OCI-LY3 (cell line): ENCODE results near the gene ADORA1.

ENCODE experiments used
- H2AFZ ChIP-seq: fragments of 200-600, 300-600 bp; shearing (Covaris generic); 2 replicates; pipeline ENCODE4 v1.6.0; 2014; ENCODE audit warnings: antibody characterized with exemption, low read depth, low read length
- H3K27ac ChIP-seq: fragments of 200-600, 300-600 bp; sonication (generic); 2 replicates; pipeline ENCODE4 v1.5.1; 2014; ENCODE audit warnings: mild to moderate bottlenecking, low read length, moderate library complexity, mixed read lengths
- H3K27me3 ChIP-seq: fragments of 200-600, 300-600 bp; sonication (generic); 2 replicates; pipeline ENCODE4 v1.6.1; 2014; ENCODE audit warnings: low read depth, low read length, mixed read lengths
- H3K36me3 ChIP-seq: fragments of 200-600, 300-600 bp; sonication (generic); replicated peaks from 2 replicates; pipeline ENCODE3; 2014; ENCODE audit warnings: low read depth, low read length, mixed read lengths
- H3K4me1 ChIP-seq: fragments of 300-600, 200-600 bp; sonication (generic); 2 replicates; pipeline ENCODE4 v1.6.1; 2014; ENCODE audit warnings: low read length, mixed read lengths
- H3K4me2 ChIP-seq: fragments of 200-600, 300-600 bp; sonication (generic); 2 replicates; pipeline ENCODE4 v1.6.1; 2014; ENCODE audit warnings: low read length, mixed read lengths
- H3K4me3 ChIP-seq: fragments of 300-600, 200-600 bp; sonication (generic); 2 replicates; pipeline ENCODE4 v1.5.1; 2014; ENCODE audit warnings: antibody characterized with exemption, mild to moderate bottlenecking, low read length, moderate library complexity
- H3K79me2 ChIP-seq: fragments of 300-600, 200-600 bp; shearing (Covaris generic); 2 replicates; pipeline ENCODE4 v1.6.1; 2014; ENCODE audit warnings: mild to moderate bottlenecking, low read length, mixed read lengths
- H3K9ac ChIP-seq: fragments of 300-600, 200-600 bp; shearing (Covaris generic); 2 replicates; pipeline ENCODE4 v1.6.0; 2014; ENCODE audit warnings: mild to moderate bottlenecking, low read length, moderate library complexity
- H3K9me3 ChIP-seq: fragments of 200-600, 300-600 bp; shearing (Covaris generic); 2 replicates; pipeline ENCODE4 v1.6.1; 2014; ENCODE audit warnings: low read length, mixed read lengths; ENCODE audit not compliant: insufficient read depth
- H4K20me1 ChIP-seq: fragments of 200-600, 300-600 bp; sonication (generic); 2 replicates; pipeline ENCODE4 v1.6.1; 2016; ENCODE audit warnings: low read length, mixed read lengths; ENCODE audit not compliant: insufficient read depth
- EZH2phosphoT487 ChIP-seq: fragments of 200-600 bp; shearing (Covaris generic); IDR thresholded peaks from 2 replicates; pipeline ENCODE4 v1.6.1; 2018; ENCODE audit warnings: antibody characterized with exemption, mixed run types, low read depth
- TF ChIP-seq, protein P1 (sequence below): fragments of 200-600, 300-600 bp; sonication (generic); IDR thresholded peaks from 2 replicates; pipeline ENCODE4 v1.5.1; 2014; ENCODE audit warnings: antibody characterized with exemption, low read length, low read depth

Gene ADORA1

DNA sequence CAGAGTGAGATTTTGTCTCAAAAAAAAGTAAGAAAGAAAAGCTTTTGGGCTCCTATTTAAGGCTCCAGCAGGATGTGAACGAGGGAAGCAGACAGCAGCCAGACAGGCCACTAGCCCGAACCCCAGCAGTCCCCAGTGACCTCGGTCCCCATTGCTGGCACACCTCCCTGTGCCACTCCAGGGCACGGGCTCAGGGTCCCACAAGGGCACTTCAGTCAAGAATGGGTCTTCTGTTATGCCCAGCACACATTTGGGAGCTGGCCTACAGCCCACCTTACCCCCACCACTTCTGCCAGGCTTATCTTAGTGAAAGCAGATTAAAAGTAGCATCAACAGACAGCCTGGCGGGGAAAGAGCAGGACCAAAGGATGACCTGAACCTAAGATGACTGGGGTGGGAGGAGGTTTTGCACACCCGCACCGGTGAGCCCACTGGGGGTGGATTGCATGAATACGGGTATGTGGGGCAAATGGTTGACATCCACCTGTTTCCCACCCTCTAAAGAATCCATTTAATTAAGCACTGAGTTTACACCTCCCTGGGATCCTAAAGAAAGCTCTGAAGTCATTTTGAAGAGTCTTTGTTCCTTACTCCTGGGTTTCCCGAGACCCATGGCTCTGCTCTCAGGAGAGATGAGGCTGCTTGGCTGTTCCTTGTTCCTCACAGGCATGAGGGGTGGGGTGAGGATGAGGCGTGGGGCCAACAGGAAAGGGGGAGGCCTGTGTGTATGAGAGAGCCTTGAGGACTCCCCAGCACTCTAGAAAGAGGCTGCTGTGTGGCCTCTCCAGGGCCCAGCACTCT lies 54.3 kb downstream of the ADORA1 start:
- Histone ChIP-seq H3K9me3 (no peaks in the 10 kb centered on the region), H4K20me1 (no peaks in the 10 kb centered on the region), H3K4me1 (peaks cover 27% of the 10 kb centered on the region), H3K4me2 (no peak overlapping the region), H3K27me3 (peaks cover 50% of the 10 kb centered on the region), H3K27ac (no peak overlapping the region), H2AFZ (no peak overlapping the region), H3K9ac (no peak overlapping the region), H3K36me3 (no peaks in the 10 kb centered on the region), H3K4me3 (no peak overlapping the region), H3K79me2 (no peaks in the 10 kb centered on the region)
- TF ChIP-seq EZH2phosphoT487: no peak
- TF ChIP-seq, protein P1, sequence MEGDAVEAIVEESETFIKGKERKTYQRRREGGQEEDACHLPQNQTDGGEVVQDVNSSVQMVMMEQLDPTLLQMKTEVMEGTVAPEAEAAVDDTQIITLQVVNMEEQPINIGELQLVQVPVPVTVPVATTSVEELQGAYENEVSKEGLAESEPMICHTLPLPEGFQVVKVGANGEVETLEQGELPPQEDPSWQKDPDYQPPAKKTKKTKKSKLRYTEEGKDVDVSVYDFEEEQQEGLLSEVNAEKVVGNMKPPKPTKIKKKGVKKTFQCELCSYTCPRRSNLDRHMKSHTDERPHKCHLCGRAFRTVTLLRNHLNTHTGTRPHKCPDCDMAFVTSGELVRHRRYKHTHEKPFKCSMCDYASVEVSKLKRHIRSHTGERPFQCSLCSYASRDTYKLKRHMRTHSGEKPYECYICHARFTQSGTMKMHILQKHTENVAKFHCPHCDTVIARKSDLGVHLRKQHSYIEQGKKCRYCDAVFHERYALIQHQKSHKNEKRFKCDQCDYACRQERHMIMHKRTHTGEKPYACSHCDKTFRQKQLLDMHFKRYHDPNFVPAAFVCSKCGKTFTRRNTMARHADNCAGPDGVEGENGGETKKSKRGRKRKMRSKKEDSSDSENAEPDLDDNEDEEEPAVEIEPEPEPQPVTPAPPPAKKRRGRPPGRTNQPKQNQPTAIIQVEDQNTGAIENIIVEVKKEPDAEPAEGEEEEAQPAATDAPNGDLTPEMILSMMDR: no peak

DNA sequence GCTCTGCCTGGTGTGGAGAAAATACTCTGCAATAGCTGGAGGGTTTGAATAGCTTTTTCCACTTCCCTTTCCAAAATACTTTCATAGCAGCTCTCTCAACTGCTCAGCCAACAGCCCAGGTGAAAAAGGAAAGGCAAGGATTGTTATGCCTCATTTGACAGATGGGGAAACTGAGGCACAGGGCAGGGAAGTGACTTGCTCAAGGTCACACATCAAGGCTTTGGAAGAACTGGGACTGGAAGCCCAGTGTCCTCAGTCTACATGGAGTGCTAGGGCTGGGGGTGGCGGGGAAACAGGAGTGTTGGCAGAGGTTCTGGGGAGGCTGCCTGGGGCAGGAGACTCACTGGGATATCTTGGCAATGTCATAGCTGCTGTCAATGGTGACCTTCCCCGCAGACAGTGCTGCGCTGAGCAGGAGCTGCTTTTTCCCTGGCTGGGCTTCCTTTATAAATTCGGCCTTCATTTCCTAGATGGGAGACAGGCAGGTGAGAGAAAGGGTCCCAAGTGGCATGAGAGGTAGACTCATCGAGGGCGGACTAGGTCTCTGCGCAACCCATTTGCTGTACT lies 54.9 kb downstream of the ADORA1 start:
- H3K4me2 ChIP-seq: no peak overlapping the region
- H3K4me3 ChIP-seq: no peak overlapping the region
- no peak overlapping the region for H3K9ac ChIP-seq
- H4K20me1 ChIP-seq: no peaks in the 10 kb centered on the region
- no peaks in the 10 kb centered on the region for H3K79me2 ChIP-seq
- H3K4me1 ChIP-seq: peaks cover 34% of the 10 kb centered on the region
- H3K36me3 ChIP-seq: no peaks in the 10 kb centered on the region
- no peak overlapping the region for H2AFZ ChIP-seq
- no peak overlapping the region for H3K27ac ChIP-seq
- H3K27me3 ChIP-seq: peaks cover 44% of the 10 kb centered on the region
- no peaks in the 10 kb centered on the region for H3K9me3 ChIP-seq
- TF ChIP-seq EZH2phosphoT487: no peak
- TF ChIP-seq, protein P1: no peak

DNA sequence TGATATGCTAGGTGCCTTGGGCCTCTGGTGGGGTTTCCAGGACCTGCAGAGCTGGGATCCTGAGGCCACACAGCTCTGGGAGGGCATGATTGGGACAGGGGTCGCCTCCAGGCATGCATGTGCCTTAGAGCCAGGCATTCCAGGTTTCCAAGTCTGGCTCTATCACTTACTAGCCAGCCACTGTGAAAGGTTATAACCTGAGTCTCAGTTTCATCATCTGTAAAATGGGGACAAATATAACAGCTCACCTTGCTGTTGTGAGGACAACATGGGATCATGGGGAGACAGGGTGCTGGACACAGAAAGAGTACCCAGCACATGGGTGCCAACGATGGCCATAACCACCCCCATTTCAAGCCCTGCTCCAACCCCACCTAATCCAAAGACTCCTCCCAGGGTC lies 56.3 kb downstream of the ADORA1 start:
- Histone ChIP-seq H3K79me2 (no peaks in the 10 kb centered on the region), H3K4me2 (no peak overlapping the region), H3K9ac (no peak overlapping the region), H3K4me3 (no peak overlapping the region), H4K20me1 (no peaks in the 10 kb centered on the region), H3K27me3 (peaks cover 43% of the 10 kb centered on the region), H3K4me1 (peaks cover 28% of the 10 kb centered on the region), H3K27ac (no peak overlapping the region), H2AFZ (no peak overlapping the region), H3K9me3 (no peaks in the 10 kb centered on the region), H3K36me3 (no peaks in the 10 kb centered on the region)
- no peak for TF ChIP-seq EZH2phosphoT487
- TF ChIP-seq, protein P1: no peak

DNA sequence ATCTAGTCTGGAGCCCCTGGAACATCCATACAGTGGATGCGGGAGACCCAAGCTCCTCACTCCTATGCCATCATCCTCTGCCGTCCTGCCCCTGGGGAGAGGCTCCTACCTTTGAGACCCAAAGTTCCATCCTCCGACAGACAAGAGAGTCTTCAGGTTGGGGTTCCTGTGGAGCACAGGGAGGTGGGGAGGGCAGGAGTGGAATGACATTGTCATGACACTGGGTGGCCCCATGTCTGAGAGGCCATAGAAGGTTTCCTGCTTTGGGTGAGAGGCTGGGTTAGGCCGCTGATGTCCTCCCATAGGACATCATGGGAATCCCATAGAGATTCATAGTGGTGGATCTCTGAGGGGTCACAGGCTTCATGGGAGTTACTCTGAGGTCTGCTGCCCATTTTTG lies 56.9 kb downstream of the ADORA1 start:
- Histone ChIP-seq H3K9me3 (no peaks in the 10 kb centered on the region), H3K79me2 (no peaks in the 10 kb centered on the region), H2AFZ (no peak overlapping the region), H3K27me3 (peaks cover 45% of the 10 kb centered on the region), H4K20me1 (no peaks in the 10 kb centered on the region), H3K4me1 (peaks cover 24% of the 10 kb centered on the region), H3K4me3 (no peak overlapping the region), H3K9ac (no peak overlapping the region), H3K4me2 (no peak overlapping the region), H3K36me3 (no peaks in the 10 kb centered on the region), H3K27ac (no peak overlapping the region)
- TF ChIP-seq, protein P1: no peak
- TF ChIP-seq EZH2phosphoT487: no peak
